ENCODE measurements around the gene ADAM22.

The ADAM22 gene

GRCh38 chr7:88020953-88021665 lies 87.1 kb downstream of the ADAM22 start:
- DNase-seq (ENCODE audit: low spot score), result no peak
- in situ Hi-C loops (cut with MboI; ENCODE audit: low sequenced_read_pairs, unreplicated experiment), result no loop called here

GRCh38 chr7:88027724-88028123 lies 93.7 kb downstream of the ADAM22 start:
- in situ Hi-C loops (cut with MboI; ENCODE audit: low sequenced_read_pairs, unreplicated experiment), result no loop called here
- no peak for DNase-seq (ENCODE audit: low spot score)
- TF ChIP-seq, protein P1, sequence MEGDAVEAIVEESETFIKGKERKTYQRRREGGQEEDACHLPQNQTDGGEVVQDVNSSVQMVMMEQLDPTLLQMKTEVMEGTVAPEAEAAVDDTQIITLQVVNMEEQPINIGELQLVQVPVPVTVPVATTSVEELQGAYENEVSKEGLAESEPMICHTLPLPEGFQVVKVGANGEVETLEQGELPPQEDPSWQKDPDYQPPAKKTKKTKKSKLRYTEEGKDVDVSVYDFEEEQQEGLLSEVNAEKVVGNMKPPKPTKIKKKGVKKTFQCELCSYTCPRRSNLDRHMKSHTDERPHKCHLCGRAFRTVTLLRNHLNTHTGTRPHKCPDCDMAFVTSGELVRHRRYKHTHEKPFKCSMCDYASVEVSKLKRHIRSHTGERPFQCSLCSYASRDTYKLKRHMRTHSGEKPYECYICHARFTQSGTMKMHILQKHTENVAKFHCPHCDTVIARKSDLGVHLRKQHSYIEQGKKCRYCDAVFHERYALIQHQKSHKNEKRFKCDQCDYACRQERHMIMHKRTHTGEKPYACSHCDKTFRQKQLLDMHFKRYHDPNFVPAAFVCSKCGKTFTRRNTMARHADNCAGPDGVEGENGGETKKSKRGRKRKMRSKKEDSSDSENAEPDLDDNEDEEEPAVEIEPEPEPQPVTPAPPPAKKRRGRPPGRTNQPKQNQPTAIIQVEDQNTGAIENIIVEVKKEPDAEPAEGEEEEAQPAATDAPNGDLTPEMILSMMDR (IDR thresholded peaks at IDR 0.05; ENCODE audit: borderline replicate concordance, control extremely low read depth, extremely low read depth, insufficient read depth, missing control alignments), result no peak

More at GRCh38 chr7:88020953-88021665, 87.1 kb downstream of the ADAM22 start:
- TF ChIP-seq, protein P1 (IDR thresholded peaks at IDR 0.05; ENCODE audit: borderline replicate concordance, control extremely low read depth, extremely low read depth, insufficient read depth, missing control alignments), result no peak

DNA sequence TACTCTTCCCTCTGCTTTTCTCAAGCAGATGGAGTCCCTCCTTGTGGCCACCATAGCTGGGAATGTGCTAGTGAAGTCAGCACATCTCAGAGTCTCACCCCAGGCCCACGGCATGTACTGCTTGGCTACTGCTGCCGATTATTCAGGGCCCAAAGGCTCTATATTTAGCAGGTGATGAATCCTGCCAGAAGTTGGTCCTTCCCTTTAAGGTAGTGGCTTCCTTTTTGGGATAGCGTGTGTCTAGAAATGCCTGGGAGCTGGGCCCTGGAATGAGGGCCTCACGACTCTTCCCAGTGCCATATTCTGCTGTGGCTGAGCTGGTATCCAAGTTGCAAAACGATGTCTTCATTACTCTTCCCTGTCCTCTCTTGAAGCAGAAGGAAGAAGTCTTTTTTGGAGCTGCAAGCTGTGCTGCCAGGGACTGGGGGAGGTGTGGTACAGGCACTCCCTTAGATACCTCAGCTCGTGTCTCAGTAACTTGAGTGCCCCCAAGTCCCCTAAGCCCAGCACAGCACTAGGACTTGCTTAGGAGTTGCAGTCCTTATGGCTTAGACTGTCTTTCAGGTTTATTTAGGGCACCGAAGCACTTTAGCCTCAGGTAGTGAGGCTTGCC lies 100.1 kb downstream of the ADAM22 start:
- in situ Hi-C loops (cut with MboI; ENCODE audit: low sequenced_read_pairs, unreplicated experiment), result no loop called here
- DNase-seq (ENCODE audit: low spot score), result no peak
- TF ChIP-seq, protein P1 (IDR thresholded peaks at IDR 0.05; ENCODE audit: borderline replicate concordance, control extremely low read depth, extremely low read depth, insufficient read depth, missing control alignments), result no peak

- DNase-seq (ENCODE audit: low spot score), result no peak
- in situ Hi-C loops (cut with MboI; ENCODE audit: low sequenced_read_pairs, unreplicated experiment), result no loop called here
- TF ChIP-seq, protein P1 (IDR thresholded peaks at IDR 0.05; ENCODE audit: borderline replicate concordance, control extremely low read depth, extremely low read depth, insufficient read depth, missing control alignments), result no peak
These were observed 103.0 kb downstream of the ADAM22 start for GRCh38 chr7:88037050-88037449.

GRCh38 chr7:88040694-88041093 lies 106.6 kb downstream of the ADAM22 start:
- TF ChIP-seq, protein P1 (IDR thresholded peaks at IDR 0.05; ENCODE audit: borderline replicate concordance, control extremely low read depth, extremely low read depth, insufficient read depth, missing control alignments), result no peak
- in situ Hi-C loops (cut with MboI; ENCODE audit: low sequenced_read_pairs, unreplicated experiment), result no loop called here

GRCh38 chr7:88041583-88041982 lies 107.5 kb downstream of the ADAM22 start:
- in situ Hi-C loops (cut with MboI; ENCODE audit: low sequenced_read_pairs, unreplicated experiment), result no loop called here
- DNase-seq (ENCODE audit: low spot score), result no peak
- TF ChIP-seq, protein P1 (IDR thresholded peaks at IDR 0.05; ENCODE audit: borderline replicate concordance, control extremely low read depth, extremely low read depth, insufficient read depth, missing control alignments), result no peak

More at GRCh38 chr7:88040694-88041093, 106.6 kb downstream of the ADAM22 start:
- no peak for DNase-seq (ENCODE audit: low spot score)

All from GM13976 (cell line).